GM18520 (cell line): ENCODE results near the gene SLC38A10.

Experiments used
- ATAC-seq: cut with Tn5 transposase; IDR thresholded peaks from one replicate; pipeline ENCODE4 v1.9.1; 2021; ENCODE audit not compliant: unreplicated experiment

Gene SLC38A10

DNA sequence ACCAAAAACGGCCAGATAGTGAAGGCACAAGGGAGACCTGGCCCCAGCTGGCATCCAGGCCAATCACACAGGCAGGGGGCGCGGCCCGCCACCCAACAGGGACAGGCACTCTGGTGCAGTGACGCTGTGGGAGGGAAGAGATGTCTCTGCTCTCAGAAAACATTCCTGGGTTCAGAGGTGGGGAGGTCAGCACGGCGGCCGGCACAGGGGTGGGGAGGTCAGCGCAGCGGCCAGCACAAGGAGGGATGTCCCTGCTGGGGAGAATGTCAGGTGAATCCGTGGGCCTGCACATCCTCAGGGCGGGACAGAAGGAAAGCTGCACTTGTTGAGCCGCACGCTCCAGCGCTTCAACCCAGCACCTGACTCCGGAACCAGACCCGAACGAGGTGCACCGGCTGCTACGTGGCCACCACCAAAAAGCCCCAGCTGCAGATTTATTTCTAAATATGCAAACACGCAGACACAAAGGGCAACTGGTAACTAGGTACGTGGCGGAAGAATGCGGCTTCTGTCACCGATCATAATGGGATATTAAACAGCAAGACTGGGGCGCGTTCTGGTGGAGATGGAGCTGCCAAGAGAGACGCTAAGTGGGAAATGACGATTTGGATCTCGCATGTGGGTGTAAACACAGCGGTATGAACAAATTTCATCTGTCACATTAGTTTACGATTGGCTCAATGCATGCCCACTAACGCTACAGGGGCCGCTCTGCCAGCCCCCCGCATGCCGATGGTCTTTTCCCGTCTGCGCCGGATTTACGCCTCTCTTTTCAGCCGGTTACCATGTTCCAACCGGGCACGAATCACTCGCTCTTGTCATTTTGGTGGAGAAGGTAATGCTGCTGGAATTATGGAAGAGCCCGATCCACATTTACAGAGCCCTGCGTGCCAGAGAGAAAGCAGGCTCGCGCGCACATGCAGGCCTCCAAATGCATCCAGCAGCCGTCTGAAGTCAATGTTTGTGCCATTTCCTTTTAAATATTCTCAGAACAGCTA, 15.5 kb downstream of the SLC38A10 start:
- no peak for ATAC-seq

GRCh38 chr17:81278831-81279230, 16.3 kb downstream of the SLC38A10 start:
- no peak for ATAC-seq

GRCh38 chr17:81277946-81278693, 17.0 kb downstream of the SLC38A10 start:
- no peak for ATAC-seq

GRCh38 chr17:81277421-81277820, 17.7 kb downstream of the SLC38A10 start:
- no peak for ATAC-seq

DNA sequence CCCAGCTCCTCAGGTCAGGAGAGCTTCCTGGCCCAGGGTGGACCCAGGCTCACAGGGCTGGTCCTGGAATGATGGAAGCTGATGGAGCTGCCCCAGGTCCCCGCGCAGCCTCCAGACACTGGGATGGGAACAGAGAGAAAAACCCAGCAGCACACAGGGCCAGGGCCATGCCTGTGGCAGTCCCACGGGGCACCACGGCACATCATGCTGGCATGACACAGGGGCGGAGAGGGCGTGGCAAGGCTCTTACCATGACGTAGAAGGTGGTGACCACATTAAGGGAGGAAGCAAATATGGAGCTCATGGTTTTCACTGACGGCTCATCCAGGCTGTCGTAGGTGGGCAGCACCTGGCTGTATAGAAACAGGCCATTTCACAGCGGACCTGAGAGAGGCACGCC, 18.3 kb downstream of the SLC38A10 start:
- ATAC-seq: no peak

DNA sequence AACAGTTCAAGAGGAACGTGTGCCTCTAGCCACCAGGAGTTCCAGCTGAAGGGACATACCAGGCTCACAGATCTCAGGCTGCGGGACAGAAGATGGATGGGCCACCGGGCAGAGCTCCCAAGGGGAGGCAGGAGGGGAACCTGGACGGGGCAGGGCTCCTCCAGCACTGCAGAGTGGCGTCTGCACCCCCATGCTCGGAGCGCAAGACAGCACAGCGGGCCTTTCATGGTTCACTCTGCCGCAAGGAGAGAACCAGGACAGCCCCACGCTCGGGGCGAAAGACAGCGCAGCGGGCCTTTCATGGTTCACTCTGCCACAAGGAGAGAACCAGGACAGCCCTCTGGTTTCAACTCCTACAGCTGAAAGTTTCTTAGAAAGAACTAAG, 20.6 kb downstream of the SLC38A10 start:
- ATAC-seq: no peak

DNA sequence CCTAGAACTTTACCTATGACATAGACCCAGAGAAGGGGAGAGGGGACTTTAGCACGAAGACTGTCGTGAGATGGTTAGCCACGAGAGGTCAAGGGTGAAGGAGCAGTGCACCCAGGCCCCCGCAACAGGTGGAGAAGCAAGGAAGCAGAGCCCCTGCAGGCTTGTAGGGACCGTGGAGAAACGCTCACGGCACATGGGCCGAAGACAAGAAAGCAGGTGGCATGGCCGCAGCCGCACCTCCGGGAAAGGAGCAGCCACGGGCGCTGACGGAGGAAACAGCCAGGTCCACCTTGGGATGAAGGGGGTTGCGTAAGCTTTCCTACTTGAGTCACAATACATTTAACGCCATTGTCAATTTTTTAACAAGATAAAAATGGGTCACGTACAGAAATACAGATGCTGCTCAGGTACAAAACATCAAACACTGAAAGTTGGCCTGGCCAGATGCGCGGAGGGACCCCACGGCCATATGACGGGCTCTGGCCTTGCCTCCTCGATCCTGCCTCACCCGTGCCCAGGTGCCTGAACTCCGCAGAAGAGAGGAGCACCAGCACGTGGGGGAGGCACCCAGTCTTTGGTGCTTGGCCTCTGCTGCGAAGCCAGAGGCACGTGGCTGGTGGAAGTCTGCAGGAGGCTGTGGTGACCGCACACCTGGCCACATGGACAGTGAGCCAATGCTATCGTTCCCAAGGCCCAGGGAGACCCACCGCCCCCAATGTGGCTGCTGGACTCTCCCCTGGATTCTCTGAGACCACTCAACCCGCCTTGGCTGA, 21.2 kb downstream of the SLC38A10 start:
- no peak for ATAC-seq

DNA sequence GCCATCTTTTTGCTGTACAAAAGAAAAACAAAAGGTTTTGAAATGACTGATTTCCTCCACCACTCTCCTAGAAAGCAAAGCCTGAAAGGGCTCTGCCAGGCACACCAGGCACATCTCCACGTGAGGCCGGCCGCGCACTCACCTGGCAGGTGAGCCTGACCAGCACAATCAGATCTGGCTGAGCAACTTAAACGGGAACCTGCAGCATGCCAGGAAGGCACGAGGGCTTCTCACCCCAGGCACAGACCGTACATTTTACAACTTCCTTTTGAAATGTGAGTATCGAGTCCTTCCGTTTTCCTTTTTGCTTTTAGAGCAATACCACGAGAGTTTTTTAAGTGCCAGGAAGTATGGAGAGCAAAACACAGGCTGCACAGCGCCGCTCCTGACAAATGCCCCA, 22.5 kb downstream of the SLC38A10 start:
- no peak for ATAC-seq

DNA sequence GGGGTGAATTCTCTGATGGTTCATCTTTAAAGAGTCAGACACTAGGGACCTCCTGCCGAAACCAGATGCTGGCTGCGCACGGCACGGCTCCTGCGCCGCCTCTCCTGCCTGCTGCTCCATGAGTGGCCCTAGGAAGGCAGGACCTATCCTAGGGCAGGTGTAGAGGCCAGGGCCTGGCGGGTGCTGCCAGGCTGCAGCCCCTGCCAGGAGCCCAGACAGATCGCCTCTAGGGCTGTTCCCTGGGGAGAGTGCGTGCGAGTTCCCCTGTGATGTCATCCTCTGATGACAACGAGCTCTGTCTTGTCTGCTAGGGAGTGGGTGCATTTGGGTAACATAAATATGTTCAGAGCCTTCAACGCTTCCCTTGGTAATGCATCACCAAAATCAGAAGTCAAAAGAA, 23.9 kb downstream of the SLC38A10 start:
- no peak for ATAC-seq

DNA sequence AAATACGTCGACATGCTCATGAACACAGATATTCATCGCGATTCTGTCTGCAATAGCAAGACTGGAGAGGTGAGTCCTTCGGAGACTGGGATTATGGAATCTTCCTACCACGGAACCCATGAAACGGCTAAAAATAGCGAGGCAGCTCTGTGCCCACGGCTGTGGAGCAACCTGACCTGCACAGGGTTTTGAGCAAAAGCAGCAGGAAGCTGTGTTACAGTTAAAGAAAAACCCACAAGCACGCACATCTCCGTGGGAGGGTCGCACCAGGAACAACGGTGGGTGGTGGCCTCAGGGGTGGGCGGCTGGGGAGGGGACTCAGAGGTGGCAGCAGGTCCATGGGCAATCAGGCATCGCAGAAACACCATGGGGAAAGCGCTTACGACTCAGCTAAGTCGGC, 24.8 kb downstream of the SLC38A10 start:
- no peak for ATAC-seq

DNA sequence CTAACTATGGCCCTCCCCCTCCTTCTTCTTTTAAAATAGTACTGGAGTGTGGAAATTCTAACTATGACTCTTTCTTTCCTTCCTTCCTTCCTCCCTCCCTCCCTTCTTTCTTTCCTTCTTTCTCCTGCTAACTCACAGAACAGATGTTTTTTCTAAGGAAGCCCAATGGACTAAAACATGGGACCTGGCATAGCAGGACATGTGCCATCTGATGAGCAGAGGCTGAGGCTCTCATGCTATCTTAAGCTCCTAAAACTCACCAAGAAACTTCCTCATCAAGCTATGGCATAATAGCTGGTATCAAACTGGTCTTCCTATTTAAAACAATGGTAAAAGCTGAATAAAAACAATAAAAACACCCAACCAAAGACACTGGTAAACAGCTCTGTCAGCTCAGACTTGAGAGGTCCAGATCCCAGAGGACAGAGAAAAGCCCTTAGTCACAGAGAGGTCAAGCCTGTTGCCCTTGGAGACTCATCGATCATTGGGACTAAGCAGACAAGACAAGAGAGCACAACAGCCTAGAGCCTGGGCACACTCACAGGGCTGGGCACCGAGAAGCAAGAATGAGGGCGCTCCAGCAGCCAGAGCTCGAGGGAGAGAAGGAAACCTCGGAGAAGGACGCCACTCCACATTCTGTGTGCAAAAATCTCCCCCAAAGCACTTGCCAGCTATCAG, 27.6 kb downstream of the SLC38A10 start:
- no peak for ATAC-seq

DNA sequence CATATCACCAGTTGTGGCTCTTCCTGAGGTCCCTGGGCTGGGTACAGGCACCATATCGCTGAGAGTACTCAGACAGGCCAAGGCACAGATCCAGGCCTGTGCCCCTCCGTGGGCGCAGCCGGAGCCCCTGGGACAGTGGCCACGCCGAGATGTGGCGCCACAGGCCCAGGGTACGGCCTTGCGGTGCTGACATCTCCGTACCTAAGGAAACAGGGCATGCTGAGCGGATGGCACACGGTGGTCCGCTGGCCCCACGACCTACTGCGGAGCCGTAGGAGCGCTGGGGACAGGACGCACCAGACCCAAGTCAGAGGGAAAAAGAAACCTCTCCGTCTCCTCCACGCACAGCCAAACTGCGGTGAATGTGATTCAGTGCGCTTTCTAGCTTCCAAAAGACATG, 29.5 kb downstream of the SLC38A10 start:
- no peak for ATAC-seq

- ATAC-seq: no peak
These were observed 30.5 kb downstream of the SLC38A10 start for GRCh38 chr17:81264640-81265039.

- no peak for ATAC-seq
These were observed 31.5 kb downstream of the SLC38A10 start for GRCh38 chr17:81263371-81264181.

DNA sequence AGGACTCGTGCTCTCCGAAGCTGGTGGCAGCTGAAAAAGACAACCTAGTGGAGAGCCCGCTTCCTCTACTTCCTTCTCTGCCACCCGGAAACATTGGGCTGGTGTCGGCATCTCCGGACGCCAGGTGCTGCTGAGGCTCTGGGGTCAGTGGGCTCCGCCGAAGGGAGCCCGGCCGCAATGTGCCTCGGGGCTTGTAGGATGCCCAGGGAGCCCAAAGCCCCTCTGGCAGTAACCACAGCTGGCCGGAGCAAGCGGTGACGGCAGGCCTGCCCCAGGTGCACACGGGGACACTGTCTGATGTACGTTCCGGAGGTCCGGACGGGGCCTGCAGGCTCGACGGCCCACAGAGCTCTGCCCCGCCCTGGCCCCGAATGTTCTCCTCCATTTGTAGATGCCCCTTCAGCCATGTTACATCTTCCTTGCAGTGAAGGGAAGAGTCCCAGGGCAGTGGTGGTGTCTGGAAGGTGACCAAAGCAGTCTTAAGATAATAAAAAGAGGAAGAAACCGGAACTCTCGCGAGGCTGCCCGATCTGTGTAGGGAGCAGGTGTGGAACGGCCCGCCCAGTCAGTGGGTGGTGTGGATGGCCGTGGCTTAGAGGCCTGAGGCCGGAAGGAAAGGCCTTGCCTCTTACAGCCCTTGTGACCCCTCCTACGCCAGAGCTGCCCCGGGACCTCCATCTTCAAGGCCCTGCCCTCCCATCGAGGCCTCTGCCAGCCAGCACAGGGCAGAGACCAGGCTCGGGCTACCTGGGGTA, 33.3 kb downstream of the SLC38A10 start:
- no peak for ATAC-seq

GRCh38 chr17:81261096-81261495, 34.0 kb downstream of the SLC38A10 start:
- ATAC-seq: no peak

DNA sequence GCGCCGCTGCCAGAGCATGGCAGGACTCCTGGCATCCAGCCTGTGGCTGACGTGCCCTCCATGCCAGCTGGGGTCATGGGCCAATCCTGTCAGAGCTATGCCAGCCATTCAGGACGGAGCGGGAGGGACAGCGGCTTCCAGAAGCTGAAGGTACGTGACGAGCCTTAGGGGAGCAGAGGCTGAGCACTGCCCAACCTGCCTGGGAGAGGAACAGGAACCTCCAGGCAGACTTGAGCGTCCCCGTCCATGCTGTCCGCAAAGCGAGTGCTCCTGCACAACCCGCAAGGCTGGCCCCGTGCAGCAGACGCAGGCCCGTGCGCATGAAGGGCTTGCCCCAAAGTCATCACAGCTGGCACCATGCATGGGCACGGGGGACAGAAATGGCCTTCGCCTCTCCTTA, 34.5 kb downstream of the SLC38A10 start:
- ATAC-seq: no peak

- no peak for ATAC-seq
These were observed 34.9 kb downstream of the SLC38A10 start for GRCh38 chr17:81260171-81260570.

DNA sequence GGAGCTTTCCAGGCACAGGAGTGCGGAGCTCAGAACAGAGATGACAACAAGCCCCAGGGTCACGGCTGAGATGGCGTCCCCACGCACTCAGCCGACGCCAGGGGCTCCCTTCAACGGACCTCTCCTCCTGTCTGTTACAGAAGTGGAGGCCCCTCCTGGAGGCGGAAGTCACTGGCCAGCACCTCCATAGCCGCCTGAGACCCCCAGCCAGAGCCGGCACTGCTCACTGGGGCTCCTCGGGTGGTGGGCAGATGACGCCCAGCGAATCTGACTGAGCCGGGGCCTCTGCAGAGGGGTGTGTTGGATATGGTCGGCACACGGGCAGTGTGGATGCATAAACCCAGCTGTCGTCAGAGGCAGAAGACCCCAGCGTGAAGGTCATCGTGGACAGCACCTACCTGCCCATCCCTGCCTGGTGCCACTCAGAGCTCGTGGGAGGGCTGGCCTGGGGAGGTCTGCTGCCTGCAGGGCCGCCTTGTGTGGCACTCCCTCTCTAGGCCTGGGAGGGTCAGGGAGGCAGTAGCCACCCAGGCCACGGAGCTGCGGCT, 36.0 kb downstream of the SLC38A10 start:
- no peak for ATAC-seq
